Inferior parietal cortex (tissue), 1 donor: ENCODE measurements around the gene TNFAIP3.

Experiments
- DNase-seq: peaks from one replicate; pipeline ENCODE4 v3.0.0-alpha.2; 2016; ENCODE audit errors: extremely low spot score

TNFAIP3 gene

DNA sequence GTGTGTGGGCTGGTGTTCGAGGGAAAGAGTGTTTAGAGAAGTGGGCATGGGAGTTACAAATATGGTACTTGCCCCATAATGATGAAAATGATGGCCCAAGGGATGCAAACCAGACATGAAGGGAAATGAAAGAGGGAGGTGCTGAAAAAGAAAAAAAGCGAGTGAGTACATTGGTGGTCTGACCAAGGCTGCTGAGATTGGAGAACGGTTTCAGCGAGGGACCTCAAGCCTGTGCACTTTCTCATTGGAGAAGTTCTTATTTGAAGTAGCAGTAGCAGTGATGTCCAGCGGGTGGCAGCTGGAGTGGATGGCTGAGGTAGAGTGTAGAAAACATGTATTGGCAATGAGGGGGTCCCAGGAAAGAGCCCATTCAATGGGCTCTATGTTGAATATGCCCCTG is 54.8 kb downstream of the TNFAIP3 start:
- DNase-seq, result no peak

DNA sequence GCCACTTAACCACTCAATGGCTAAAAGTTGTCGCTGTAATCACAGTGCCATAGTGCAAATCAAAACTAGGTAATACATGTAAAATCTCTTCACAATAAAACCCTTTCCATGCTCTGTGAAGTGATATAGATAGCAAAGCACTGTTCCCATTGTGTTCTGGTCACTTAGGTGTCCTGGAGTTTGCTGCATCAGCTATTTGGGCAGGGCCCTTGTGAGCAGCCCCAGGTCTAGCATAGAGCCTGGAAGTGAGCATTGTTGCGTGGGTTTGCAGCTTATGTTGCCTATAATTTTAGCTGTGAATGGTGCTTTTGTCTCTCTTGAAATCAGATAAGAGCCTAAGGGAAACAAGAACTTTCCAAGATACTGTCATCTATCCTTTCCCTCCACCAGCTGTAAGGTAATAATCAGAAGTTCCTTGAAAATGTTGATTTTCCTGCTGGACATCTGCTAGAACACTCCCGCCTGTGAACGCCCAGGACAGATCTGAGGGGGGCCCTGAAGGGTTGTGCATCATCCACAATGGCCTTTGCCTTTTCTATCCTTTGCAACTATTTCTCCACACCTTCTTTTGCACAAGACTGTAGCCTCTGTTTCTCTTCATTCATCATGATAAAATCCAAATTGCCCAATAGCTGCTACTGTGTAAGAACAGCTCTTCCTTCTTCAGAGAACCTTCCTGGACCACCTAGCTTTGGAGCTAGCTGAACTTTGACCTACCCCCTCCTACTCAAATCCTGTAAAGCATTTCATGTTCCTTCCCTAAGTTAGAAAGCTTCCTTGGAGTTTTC is 57.0 kb downstream of the TNFAIP3 start:
- DNase-seq, result no peak

DNA sequence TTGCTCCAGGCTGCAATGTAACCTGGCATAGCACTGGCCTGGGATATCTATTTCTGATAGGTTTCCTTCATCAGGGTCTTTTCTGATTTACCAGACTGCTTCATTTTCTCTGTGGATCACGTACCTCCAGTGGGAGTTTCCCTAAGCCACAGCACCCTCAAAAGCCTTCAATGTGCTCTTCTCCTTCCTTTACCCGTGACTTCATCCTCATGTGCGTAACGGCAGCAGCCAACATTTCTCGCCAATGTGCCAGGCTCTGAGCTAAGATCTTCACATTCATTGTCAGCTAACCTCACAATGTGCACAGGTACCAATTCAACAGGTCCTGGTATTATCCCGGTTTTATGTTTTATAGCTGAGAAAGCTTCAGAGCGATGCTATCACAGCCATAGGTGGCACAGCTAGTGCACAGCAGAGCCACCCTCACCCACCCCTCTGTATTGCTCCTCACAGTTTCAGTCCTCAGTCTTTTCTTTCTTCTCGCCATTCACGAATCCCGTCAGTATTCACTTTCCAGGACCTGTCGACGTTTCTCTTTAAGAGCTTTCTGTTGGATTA is 58.2 kb downstream of the TNFAIP3 start:
- DNase-seq, result no peak

- no peak for DNase-seq
Measured at GRCh38 chr6:137926207-137926731, 59.2 kb downstream of the TNFAIP3 start.

DNA sequence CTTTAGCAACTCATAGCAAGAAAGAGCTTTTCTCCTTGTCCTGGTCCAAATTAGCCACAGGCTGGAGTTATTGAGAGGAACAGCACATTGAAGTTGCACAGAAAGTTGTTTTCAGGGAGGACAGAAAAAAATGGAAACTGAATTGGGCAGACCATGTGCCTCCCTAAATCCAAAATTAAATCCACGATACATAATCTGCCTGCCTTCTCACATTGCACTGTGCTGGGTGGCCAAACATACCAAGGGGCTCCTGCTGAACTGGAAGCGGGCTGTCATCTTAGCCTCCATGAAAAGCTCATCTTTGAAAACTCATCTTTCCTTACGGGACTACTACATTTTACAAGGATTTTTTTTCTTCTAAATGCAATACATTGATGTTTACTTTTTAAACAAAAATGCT is 59.9 kb downstream of the TNFAIP3 start:
- DNase-seq, result no peak

DNA sequence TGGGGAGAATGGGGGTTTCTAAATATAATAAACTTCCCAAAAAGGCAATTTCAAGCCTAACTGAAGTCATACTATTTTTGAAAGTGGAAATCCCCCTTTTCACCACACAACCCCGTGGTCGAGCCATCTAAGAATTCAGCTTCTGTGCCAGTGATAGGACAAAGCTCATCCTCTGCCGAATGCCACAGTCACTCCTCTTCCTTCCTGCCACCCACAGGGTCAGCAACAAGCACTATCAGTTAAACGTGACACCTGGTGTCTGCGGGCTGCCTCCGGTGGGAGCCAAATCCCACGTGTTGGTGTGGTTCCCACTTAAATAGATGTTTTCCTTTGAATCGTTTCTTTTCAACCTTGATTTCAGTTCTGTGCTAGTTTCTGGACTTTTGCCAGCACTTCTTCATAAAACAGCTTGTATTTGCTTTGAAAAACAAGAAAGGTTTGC is 60.7 kb downstream of the TNFAIP3 start:
- no peak for DNase-seq

DNA sequence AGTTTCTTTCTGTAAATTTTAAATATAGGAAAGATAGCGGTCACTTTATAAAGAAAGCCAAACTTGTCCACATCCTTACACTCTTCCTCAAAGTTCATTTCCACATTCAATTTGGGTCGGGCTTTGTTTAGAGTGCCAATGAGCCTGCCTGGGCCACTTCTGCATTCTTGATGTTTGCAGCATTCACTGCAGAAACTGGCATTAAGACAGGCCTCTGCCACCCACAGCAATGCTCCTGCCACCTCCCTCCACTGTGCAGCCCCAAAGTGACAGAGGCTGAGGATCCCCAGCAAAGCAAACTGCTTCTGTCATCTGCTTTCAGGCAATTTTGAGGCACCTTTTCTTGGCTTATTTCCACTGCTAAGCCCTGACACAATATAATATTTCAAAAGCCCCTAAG is 61.2 kb downstream of the TNFAIP3 start:
- no peak for DNase-seq

DNA sequence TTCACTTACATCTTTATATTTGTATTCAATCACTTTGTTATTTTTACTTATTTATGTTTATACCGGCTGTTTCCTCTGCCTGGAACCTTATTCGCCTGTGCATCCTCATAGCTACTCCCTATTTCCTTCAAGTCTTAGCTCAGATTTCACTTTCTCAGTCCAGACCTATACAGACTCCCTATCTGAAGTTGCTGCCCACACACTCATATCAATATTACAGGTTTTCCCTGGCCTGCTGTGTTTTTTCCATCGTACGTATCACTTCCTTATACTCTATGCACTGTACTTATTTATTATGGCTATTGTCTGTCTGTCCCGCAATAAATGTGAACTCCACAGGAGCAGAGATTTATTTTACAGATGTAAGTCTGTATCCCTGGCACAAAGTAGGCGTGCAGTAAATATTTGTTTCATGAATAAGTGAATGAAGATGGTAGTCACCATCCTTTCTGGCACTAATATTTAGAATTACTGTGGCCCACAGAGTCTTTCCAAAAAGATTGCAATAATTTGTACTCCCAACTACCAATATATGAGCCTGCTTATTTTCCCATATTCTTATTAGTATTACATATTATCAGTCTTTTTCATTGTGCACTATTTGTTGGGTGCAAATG is 64.9 kb downstream of the TNFAIP3 start:
- DNase-seq, result no peak
